ENCODE results near the gene GABPB2.
A peak's percentile ranks its signal among the peaks of the same experiment; 100 is the strongest.

Gene GABPB2

DNA sequence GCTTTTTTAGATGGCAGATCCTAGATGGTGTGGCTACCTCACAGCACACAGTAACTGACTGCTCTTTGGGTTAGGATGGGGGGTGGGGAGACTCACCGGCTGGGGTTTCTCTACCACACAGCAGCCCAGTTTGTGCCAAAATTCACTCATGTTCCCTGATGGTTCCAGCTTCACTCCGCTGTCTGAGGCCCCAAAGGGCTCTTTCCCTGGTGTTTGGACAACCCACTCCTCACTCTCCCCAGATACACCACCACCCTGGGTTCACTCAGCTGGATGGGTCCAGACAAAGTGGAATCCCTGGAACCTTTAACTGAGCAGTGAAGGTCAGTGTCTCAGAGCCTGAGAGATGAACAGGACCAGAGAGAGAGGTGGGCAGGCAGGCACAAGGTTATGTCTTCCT is 15.0 kb upstream of the GABPB2 start:
- Mint-ChIP-seq H3K4me1 (peaks cover 31% of the 10 kb centered on the region), H3K36me3 (ENCODE audit: low read depth) (peaks cover 41% of the 10 kb centered on the region)

DNA sequence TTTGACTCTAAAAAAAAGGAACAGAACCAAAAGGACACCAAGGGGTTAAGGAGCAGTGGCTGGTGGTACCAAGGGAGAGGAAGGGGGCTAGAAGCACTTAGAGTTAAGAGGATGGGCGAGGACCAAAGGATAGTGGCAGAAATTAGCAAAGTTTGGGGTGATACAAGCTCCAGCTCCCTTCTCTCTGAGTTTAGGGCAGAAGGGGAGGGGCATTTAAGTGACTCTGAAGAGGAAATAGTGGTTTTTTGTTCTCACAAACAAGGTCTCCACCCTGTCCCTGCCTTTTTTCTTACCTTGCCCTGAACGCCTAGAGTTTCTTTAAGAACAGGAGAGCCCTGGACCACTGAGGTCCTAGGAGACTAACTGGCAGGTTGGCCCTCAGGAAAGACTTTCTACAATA is 14.4 kb upstream of the GABPB2 start:
- H3K4me1 Mint-ChIP-seq: peaks cover 26% of the 10 kb centered on the region
- H3K27ac Mint-ChIP-seq: peak overlapping the region; percentile 3 to 43 (median 39)
- no peaks in the 10 kb centered on the region for H3K27me3 Mint-ChIP-seq (ENCODE audit: low read depth)
- peaks cover 41% of the 10 kb centered on the region for H3K36me3 Mint-ChIP-seq (ENCODE audit: low read depth)
- H3K4me3 Mint-ChIP-seq: peak overlapping the region; percentile 48 to 94 (median 90)
- no peaks in the 10 kb centered on the region for H3K9me3 Mint-ChIP-seq
- TF ChIP-seq CTCF (IDR thresholded peaks at IDR 0.05; ENCODE audit: unreplicated experiment in 3 of 3): no peak

More for the DNA sequence above, 15.0 kb upstream of the GABPB2 start:
- H3K27ac Mint-ChIP-seq: peak overlapping the region in 2 of 3 experiments; percentile 3 to 43
- no peaks in the 10 kb centered on the region for H3K9me3 Mint-ChIP-seq
- no peak for TF ChIP-seq CTCF (IDR thresholded peaks at IDR 0.05; ENCODE audit: unreplicated experiment in 3 of 3)
- H3K27me3 Mint-ChIP-seq (ENCODE audit: low read depth): no peaks in the 10 kb centered on the region
- H3K4me3 Mint-ChIP-seq: peak overlapping the region; percentile 35 to 90 (median 48)

DNA sequence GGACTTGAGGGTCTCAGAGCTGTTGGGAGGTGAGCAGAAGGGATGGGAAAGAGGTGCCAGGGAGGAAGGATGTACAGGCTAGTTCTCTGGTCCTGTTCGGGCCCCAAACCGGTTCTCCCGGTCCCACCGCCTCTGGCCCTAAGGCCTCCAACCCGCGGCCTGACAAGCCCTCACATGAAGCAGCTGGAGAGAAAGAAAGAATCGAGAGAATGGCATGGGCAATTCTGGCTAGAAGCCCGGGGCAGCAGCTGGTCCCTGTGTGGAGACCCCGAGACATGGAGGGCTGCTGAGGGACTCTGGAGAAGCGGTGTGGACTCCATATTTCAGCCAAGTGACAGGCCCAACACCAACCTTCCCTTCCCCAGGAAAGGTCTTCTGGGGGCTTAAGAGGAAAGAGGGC is 11.9 kb upstream of the GABPB2 start:
- Mint-ChIP-seq H3K9me3 (no peaks in the 10 kb centered on the region), H3K27ac (peak overlapping the region; percentile 92 to 98 (median 95)), H3K36me3 (ENCODE audit: low read depth) (peaks cover 24% of the 10 kb centered on the region), H3K4me3 (peak overlapping the region; percentile 90 to 97 (median 94)), H3K4me1 (peaks cover 45% of the 10 kb centered on the region), H3K27me3 (ENCODE audit: low read depth) (no peaks in the 10 kb centered on the region)
- TF ChIP-seq CTCF (IDR thresholded peaks at IDR 0.05; ENCODE audit: unreplicated experiment in 3 of 3): no peak

DNA sequence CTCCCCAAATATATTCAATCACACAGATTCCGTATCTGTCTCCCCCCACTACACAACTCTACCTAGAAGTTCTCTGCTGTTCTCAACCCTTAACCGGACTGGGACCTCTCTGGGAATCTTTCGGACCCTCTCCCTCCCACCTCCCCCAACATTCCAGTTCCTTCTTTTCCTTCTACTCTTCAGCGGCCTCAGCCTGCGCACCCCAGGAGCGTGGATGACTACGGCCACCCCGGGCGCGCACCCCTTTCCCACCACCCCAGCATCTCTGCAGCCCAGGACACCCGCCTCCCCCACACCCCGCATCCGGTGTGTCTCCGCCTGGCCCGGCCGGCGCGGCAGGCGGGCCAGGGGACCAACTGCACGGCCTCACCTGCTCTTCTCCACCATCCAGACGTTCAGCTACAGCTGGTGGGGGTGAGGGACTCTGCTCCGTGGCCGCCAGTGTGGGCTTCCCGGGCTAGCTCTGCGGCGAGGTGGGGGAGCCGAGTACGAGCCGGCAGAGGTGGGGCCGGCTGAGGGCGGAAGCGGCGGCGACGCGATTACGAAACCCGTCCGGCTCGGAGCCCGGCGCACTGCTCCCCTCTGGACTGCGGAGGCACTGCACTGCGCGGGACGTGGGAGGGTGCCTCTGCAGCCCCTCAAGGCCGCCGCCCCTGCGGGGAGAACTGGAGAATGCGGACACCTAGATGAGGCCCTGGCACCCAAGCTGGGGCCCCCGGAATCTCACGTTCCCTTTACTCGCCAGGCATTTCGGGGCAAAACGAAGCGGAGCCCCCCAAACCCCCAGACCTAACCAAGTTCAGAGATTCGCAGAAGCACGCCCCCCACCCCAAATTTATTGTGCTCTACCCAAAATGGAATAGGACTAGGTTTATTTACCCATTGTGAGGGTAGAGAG is 11.2 kb upstream of the GABPB2 start, which contains the start of gene CDC42SE1:
Gene CDC42SE1 (minus strand): TSS at position 514 of the 898 bp plus-strand sequence. CDS start 3,892 bp downstream, outside the sequence.
- Mint-ChIP-seq H3K27me3 (ENCODE audit: low read depth) (no peaks in the 10 kb centered on the region), H3K4me3 (peak within 1 kb of the TSS; percentile 90 to 97 (median 94)), H3K9me3 (no peaks in the 10 kb centered on the region), H3K27ac (peak within 1 kb of the TSS; percentile 92 to 98 (median 95)), H3K36me3 (ENCODE audit: low read depth) (peaks cover 24% of the 10 kb centered on the region), H3K4me1 (peaks cover 48% of the 10 kb centered on the region)
- peak; percentile 79 to 82 (median 82) for TF ChIP-seq CTCF (IDR thresholded peaks at IDR 0.05; ENCODE audit: unreplicated experiment in 3 of 3)

DNA sequence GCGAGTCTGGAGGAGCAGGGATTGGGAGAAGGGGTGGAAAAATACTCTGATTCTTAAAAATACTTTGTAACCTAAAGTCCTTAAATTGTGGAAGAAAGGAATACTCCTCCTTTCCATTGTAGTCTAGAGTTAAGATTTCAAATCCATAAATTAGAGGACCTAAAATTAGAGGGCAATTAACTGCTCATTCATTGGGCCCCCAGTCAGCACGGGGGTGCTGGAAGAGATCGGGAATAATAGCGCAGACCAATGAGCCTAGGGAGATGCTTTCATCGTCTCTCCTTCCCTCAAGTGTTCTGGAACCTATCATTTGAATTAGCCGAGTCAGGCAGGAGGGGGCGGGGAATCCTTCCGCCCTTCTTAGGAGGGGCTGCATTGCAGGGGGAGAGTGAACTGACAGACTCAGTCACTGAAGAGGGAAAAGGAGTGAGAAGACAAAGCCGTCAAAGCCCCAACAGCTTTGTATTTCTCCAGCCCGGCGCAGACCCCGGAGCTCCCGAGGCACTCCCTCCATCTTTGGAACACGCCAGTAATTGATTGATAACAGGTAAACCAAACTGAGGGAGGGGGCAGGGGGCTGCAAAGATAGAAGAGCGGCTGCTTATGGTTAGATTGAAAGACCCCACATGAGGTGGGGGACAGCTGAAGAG is 10.4 kb upstream of the GABPB2 start, which contains the start of gene MLLT11:
Gene MLLT11 (plus strand): TSS at position 391 of the 650 bp plus-strand sequence. CDS start 6,828 bp downstream, outside the sequence.
- peak within 1 kb of the TSS; percentile 92 to 98 (median 95) for H3K27ac Mint-ChIP-seq
- H3K9me3 Mint-ChIP-seq: no peaks in the 10 kb centered on the region
- H3K36me3 Mint-ChIP-seq (ENCODE audit: low read depth): peaks cover 19% of the 10 kb centered on the region
- peak within 1 kb of the TSS; percentile 90 to 97 (median 94) for H3K4me3 Mint-ChIP-seq
- H3K27me3 Mint-ChIP-seq (ENCODE audit: low read depth): no peaks in the 10 kb centered on the region
- peaks cover 54% of the 10 kb centered on the region for H3K4me1 Mint-ChIP-seq
- TF ChIP-seq CTCF (IDR thresholded peaks at IDR 0.05; ENCODE audit: unreplicated experiment in 3 of 3): no peak

Measured in nephron (organoid).